Naive thymus-derived CD4-positive, alpha-beta T cell (primary cell): ENCODE data around the gene CPOX. TPM values are rescaled to one million over a fixed set of nuclear protein-coding genes. Genes with fewer than 3 reads are reported as not detected.

Experiments
- ATAC-seq: fragments of 150-1000 bp; cut with Tn5 transposase; 2 replicates; pipeline ENCODE4 v1.10.0; 2021; ENCODE audit warnings: mild to moderate bottlenecking, moderate library complexity
- CTCF ChIA-PET: fragments of 350-600 bp; sonication (Branson Sonifier 250); formaldehyde crosslinking; loops from one replicate; lab custom pipeline; 2021; ENCODE audit warnings: antibody characterized with exemption; lab: Charles Lee
- POLR2A ChIA-PET: fragments of 350-600 bp; sonication (Branson Sonifier 250); formaldehyde crosslinking; loops from one replicate; lab custom pipeline; 2021; ENCODE audit warnings: antibody characterized with exemption, inconsistent platforms; lab: Charles Lee
- DNase-seq, 9 donors: peaks; one replicate each; pipeline versions ENCODE4 v3.0.0 to v3.0.0-alpha.2; 2020 to 2022; ENCODE audit warnings: mixed read lengths in 1 of 9
- H3K27ac ChIP-seq: one replicate; pipeline ENCODE4 v1.7.0; 2013; ENCODE audit warnings: mild to moderate bottlenecking, low read depth, low read length, moderate library complexity
- H3K27me3 ChIP-seq, 2 donors: one replicate each; pipeline ENCODE4 v1.7.0; 2013; ENCODE audit warnings: low read length in 2 of 2, mild to moderate bottlenecking in 2 of 2, moderate library complexity in 2 of 2; ENCODE audit not compliant: control insufficient read depth in 2 of 2, insufficient read depth in 2 of 2
- H3K36me3 ChIP-seq, 3 experiments: 1 replicate in 2 of 3; 2 replicates in 1 of 3; pipeline ENCODE4 v1.7.0; 2013; ENCODE audit warnings: low read length in 3 of 3, mild to moderate bottlenecking in 3 of 3, moderate library complexity in 1 of 3; ENCODE audit not compliant: insufficient read depth in 3 of 3, control insufficient read depth in 2 of 3
- H3K4me1 ChIP-seq, 2 donors: one replicate each; pipeline ENCODE4 v1.7.0; 2013; ENCODE audit warnings: low read length in 2 of 2, mild to moderate bottlenecking in 2 of 2, moderate library complexity in 1 of 2; ENCODE audit not compliant: control insufficient read depth in 2 of 2, insufficient read depth in 2 of 2
- H3K4me3 ChIP-seq: 2 replicates; pipeline ENCODE4 v1.7.0; 2013; ENCODE audit warnings: mild to moderate bottlenecking, low read length
- H3K9me3 ChIP-seq, 3 experiments: 1 replicate in 2 of 3; 2 replicates in 1 of 3; pipeline ENCODE4 v1.7.0; 2013; ENCODE audit warnings: low read length in 3 of 3; ENCODE audit not compliant: control insufficient read depth in 2 of 3
- H3K27ac Mint-ChIP-seq, 9 donors: one replicate each; pipeline ENCODE4 v1.8.0; 2020 to 2022; ENCODE audit warnings: mixed read lengths in 9 of 9, mild to moderate bottlenecking in 8 of 9, moderate library complexity in 5 of 9, inconsistent platforms in 2 of 9
- H3K27me3 Mint-ChIP-seq, 5 donors: one replicate each; pipeline ENCODE4 v1.8.0; 2021 to 2022; ENCODE audit warnings: mixed read lengths in 5 of 5, mild to moderate bottlenecking in 1 of 5
- H3K36me3 Mint-ChIP-seq, 5 donors: one replicate each; pipeline ENCODE4 v1.8.0; 2020 to 2022; ENCODE audit warnings: mixed read lengths in 5 of 5, mild to moderate bottlenecking in 3 of 5, inconsistent platforms in 1 of 5
- H3K4me1 Mint-ChIP-seq, 7 donors: one replicate each; pipeline ENCODE4 v1.8.0; 2020 to 2022; ENCODE audit warnings: mixed read lengths in 7 of 7, mild to moderate bottlenecking in 3 of 7, inconsistent platforms in 1 of 7
- H3K4me3 Mint-ChIP-seq, 10 donors: one replicate each; pipeline ENCODE4 v1.8.0; 2020 to 2022; ENCODE audit warnings: mild to moderate bottlenecking in 10 of 10, mixed read lengths in 10 of 10, moderate library complexity in 6 of 10, inconsistent platforms in 2 of 10
- H3K9me3 Mint-ChIP-seq, 11 donors: one replicate each; pipeline ENCODE4 v1.8.0; 2020 to 2022; ENCODE audit warnings: mixed read lengths in 11 of 11, mild to moderate bottlenecking in 4 of 11, inconsistent platforms in 1 of 11, moderate library complexity in 1 of 11
- intact Hi-C, 2 donors: fragments of 100-400 bp; cut with micrococcal nuclease; formaldehyde crosslinking; loops; one replicate each; pipeline ENCODE4 v1.15.1; 2023
- polyA plus RNA-seq, 2 donors: library from polyadenylated mRNA; unstranded; fragments of 300-500 nt; fragmentation: Illumina TruSeq; gene quantifications; one replicate each; pipeline ENCODE4 v1.2.3, GENCODE V29; 2021
- total RNA-seq, 6 experiments: library from RNA in 5 of 6; stranded (reverse) in 5 of 6; gene quantifications; 1 replicate in 5 of 6; 2 replicates in 1 of 6; pipeline ENCODE4 v1.2.3 and lab custom pipeline; 2021 to 2026

Gene CPOX
- total and polyA plus RNA-seq, 7 experiments from 2014 or later = 2.7 to 67.5 (median 12.2) TPM

GRCh38 chr3:98581474-98581873, 11.9 kb downstream of the CPOX start:
- ChIA-PET CTCF (no interaction called here), POLR2A (no interaction called here)
- H3K4me3 ChIP-seq = no peak overlapping the region
- H3K4me3 Mint-ChIP-seq = no peak overlapping the region
- peaks cover 0 to 33% (median 0%) of the 10 kb centered on the region in 3 experiments for H3K36me3 ChIP-seq
- DNase-seq = no peak
- no peaks in the 10 kb centered on the region for H3K9me3 ChIP-seq
- intact Hi-C loops = no loop called here
- no peaks in the 10 kb centered on the region for H3K27me3 Mint-ChIP-seq
- H3K9me3 Mint-ChIP-seq = no peaks in the 10 kb centered on the region
- H3K4me1 Mint-ChIP-seq = peaks cover 0 to 55% (median 13%) of the 10 kb centered on the region in 7 donors
- no peak overlapping the region for H3K27ac ChIP-seq
- ATAC-seq = no peak
- peak overlapping the region in 2 of 9 donors; percentile 33 to 67 for H3K27ac Mint-ChIP-seq
- H3K36me3 Mint-ChIP-seq = peaks cover 0 to 61% (median 27%) of the 10 kb centered on the region in 5 donors
- no peaks in the 10 kb centered on the region for H3K27me3 ChIP-seq
- H3K4me1 ChIP-seq = no peaks in the 10 kb centered on the region

- H3K27me3 Mint-ChIP-seq = no peaks in the 10 kb centered on the region
- Histone ChIP-seq H3K4me1 (no peaks in the 10 kb centered on the region), H3K4me3 (no peak overlapping the region), H3K9me3 (no peaks in the 10 kb centered on the region), H3K36me3 (peaks cover 0 to 27% (median 0%) of the 10 kb centered on the region in 3 experiments), H3K27me3 (no peaks in the 10 kb centered on the region), H3K27ac (no peak overlapping the region)
- no peak overlapping the region for H3K4me3 Mint-ChIP-seq
- peak overlapping the region in 2 of 9 donors; percentile 27 to 67 for H3K27ac Mint-ChIP-seq
- intact Hi-C loops = no loop called here
- peaks cover 0 to 53% (median 13%) of the 10 kb centered on the region in 7 donors for H3K4me1 Mint-ChIP-seq
- H3K36me3 Mint-ChIP-seq = peaks cover 0 to 65% (median 31%) of the 10 kb centered on the region in 5 donors
- DNase-seq (no peak), ATAC-seq (no peak)
- ChIA-PET CTCF (no interaction called here), POLR2A (no interaction called here)
- H3K9me3 Mint-ChIP-seq = peaks cover 0 to 3% (median 0%) of the 10 kb centered on the region in 11 donors
Measured at GRCh38 chr3:98580401-98581386, 12.7 kb downstream of the CPOX start.

GRCh38 chr3:98577178-98577895, 16.1 kb downstream of the CPOX start:
- Histone ChIP-seq H3K4me1 (peaks cover 0 to 7% of the 10 kb centered on the region in 2 donors), H3K9me3 (no peaks in the 10 kb centered on the region), H3K27ac (no peak overlapping the region), H3K27me3 (no peaks in the 10 kb centered on the region), H3K36me3 (peaks cover 0 to 18% (median 0%) of the 10 kb centered on the region in 3 experiments), H3K4me3 (no peak overlapping the region)
- ChIA-PET CTCF (interaction anchor here (0.5 kb wide), 1 partner anchor 12 kb away, joined by 3 read pairs; no protein-coding TSS in a partner anchor), POLR2A (interaction anchor here (0.6 kb wide), 1 partner anchor 19 kb away, joined by 3 read pairs; no protein-coding TSS in a partner anchor)
- Mint-ChIP-seq H3K9me3 (peaks cover 0 to 3% (median 0%) of the 10 kb centered on the region in 11 donors), H3K4me1 (peaks cover 4 to 49% (median 7%) of the 10 kb centered on the region in 7 donors), H3K4me3 (no peak overlapping the region), H3K36me3 (peaks cover 0 to 48% (median 19%) of the 10 kb centered on the region in 5 donors), H3K27ac (peak overlapping the region in 7 of 9 donors; percentile 3 to 43 (median 28)), H3K27me3 (no peaks in the 10 kb centered on the region)
- ATAC-seq = no peak
- intact Hi-C loops = no loop called here
- no peak for DNase-seq

GRCh38 chr3:98574132-98574531, 19.3 kb downstream of the CPOX start:
- ChIA-PET POLR2A (no interaction called here), CTCF (interaction anchor here (1.2 kb wide), 1 partner anchor 11 kb away, joined by 3 read pairs; no protein-coding TSS in a partner anchor)
- no peaks in the 10 kb centered on the region for H3K9me3 ChIP-seq
- H3K4me1 Mint-ChIP-seq = peaks cover 4 to 50% (median 8%) of the 10 kb centered on the region in 7 donors
- no peaks in the 10 kb centered on the region for H3K27me3 ChIP-seq
- H3K27me3 Mint-ChIP-seq = no peaks in the 10 kb centered on the region
- H3K4me3 Mint-ChIP-seq = peak overlapping the region in 1 of 10 donors; percentile 26
- ATAC-seq = no peak
- intact Hi-C loops = loop anchor here in 1 of 2 donors (5.0 kb wide), 2 partner anchors 232 to 247 kb away; no protein-coding TSS in a partner anchor
- peaks cover 0 to 8% of the 10 kb centered on the region in 2 donors for H3K4me1 ChIP-seq
- peaks cover 0 to 12% (median 0%) of the 10 kb centered on the region in 3 experiments for H3K36me3 ChIP-seq
- H3K9me3 Mint-ChIP-seq = peaks cover 0 to 8% (median 0%) of the 10 kb centered on the region in 11 donors
- no peak overlapping the region for H3K4me3 ChIP-seq
- peaks cover 0 to 46% (median 15%) of the 10 kb centered on the region in 5 donors for H3K36me3 Mint-ChIP-seq
- H3K27ac Mint-ChIP-seq = peak overlapping the region in 4 of 9 donors; percentile 7 to 75 (median 55)
- H3K27ac ChIP-seq = no peak overlapping the region
- DNase-seq = no peak

- peak; percentile 45 for ATAC-seq
- H3K4me3 ChIP-seq = no peak overlapping the region
- peak overlapping the region in 5 of 9 donors; percentile 2 to 80 (median 65) for H3K27ac Mint-ChIP-seq
- no peaks in the 10 kb centered on the region for H3K27me3 ChIP-seq
- H3K9me3 Mint-ChIP-seq = peaks cover 0 to 8% (median 0%) of the 10 kb centered on the region in 11 donors
- no peak overlapping the region for H3K27ac ChIP-seq
- no peaks in the 10 kb centered on the region for H3K27me3 Mint-ChIP-seq
- DNase-seq = peak in 1 of 9 donors; percentile 17
- H3K4me1 ChIP-seq = peaks cover 0 to 13% of the 10 kb centered on the region in 2 donors
- H3K4me1 Mint-ChIP-seq = peaks cover 4 to 58% (median 11%) of the 10 kb centered on the region in 7 donors
- peaks cover 0 to 12% (median 0%) of the 10 kb centered on the region in 3 experiments for H3K36me3 ChIP-seq
- ChIA-PET CTCF (interaction anchor here (1.2 to 1.6 kb wide), 2 partner anchors 10 to 534 kb away, joined by 3 to 8 read pairs; no protein-coding TSS in a partner anchor), POLR2A (interaction anchor here (0.8 to 1.5 kb wide), 2 partner anchors 50 to 809 kb away, joined by 3 to 7 read pairs; partner anchors contain the start of genes ARL6 and CLDND1)
- no peaks in the 10 kb centered on the region for H3K9me3 ChIP-seq
- H3K36me3 Mint-ChIP-seq = peaks cover 0 to 44% (median 12%) of the 10 kb centered on the region in 5 donors
- intact Hi-C loops = loop anchor here (1.0 to 5.0 kb wide), 10 partner anchors 10 to 534 kb away; partner anchors contain the start of gene CPOX (in 1 of the 2)
- peak overlapping the region in 1 of 10 donors; percentile 59 for H3K4me3 Mint-ChIP-seq
Measured at GRCh38 chr3:98573181-98573728, 20.2 kb downstream of the CPOX start.
